ENCODE results near the gene CNTN4.

DNA sequence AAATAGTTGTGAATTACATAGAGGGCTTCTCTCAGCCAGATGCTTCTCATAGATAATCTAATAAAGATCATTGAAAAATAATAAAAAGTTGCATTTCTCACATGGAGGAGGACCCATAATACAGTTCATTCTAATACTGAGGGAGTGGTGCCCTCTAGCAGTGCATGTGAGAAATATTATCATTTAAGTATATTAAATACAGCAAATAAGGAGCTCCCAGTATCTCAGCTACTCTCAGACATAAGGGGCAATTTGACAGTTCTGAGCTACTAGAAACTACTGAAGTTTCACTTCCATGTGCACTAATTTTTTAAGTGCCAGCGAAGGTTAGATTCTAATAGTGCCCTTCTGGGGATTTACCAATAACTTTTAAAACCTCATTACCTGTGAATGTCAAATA is 823.2 kb downstream of the CNTN4 start:
- TF ChIP-seq POLR2A (IDR thresholded peaks at IDR 0.05) (no peak), POLR2AphosphoS5 (IDR thresholded peaks at IDR 0.05) (no peak)
- TF ChIP-seq, protein P1, sequence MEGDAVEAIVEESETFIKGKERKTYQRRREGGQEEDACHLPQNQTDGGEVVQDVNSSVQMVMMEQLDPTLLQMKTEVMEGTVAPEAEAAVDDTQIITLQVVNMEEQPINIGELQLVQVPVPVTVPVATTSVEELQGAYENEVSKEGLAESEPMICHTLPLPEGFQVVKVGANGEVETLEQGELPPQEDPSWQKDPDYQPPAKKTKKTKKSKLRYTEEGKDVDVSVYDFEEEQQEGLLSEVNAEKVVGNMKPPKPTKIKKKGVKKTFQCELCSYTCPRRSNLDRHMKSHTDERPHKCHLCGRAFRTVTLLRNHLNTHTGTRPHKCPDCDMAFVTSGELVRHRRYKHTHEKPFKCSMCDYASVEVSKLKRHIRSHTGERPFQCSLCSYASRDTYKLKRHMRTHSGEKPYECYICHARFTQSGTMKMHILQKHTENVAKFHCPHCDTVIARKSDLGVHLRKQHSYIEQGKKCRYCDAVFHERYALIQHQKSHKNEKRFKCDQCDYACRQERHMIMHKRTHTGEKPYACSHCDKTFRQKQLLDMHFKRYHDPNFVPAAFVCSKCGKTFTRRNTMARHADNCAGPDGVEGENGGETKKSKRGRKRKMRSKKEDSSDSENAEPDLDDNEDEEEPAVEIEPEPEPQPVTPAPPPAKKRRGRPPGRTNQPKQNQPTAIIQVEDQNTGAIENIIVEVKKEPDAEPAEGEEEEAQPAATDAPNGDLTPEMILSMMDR (IDR thresholded peaks at IDR 0.05) = peak in 1 of 3 donors; percentile 20

Measured in breast epithelium (tissue), 3 donors.